Mucosa of gallbladder (tissue), 1 donor: Measurements from ENCODE around the gene EPC1. TPM values are rescaled to one million over a fixed set of nuclear protein-coding genes. Genes with fewer than 3 reads are reported as not detected.

ENCODE experiments used
- DNase-seq: peaks from one replicate; pipeline ENCODE4 v3.0.0-alpha.2; 2020; ENCODE audit warnings: low spot score
- total RNA-seq: library from RNA; stranded (reverse); gene quantifications from one replicate; pipeline ENCODE4 v1.2.1, GENCODE V29; 2021
- donor health status: DM: no; HTN: no; CAD: no.

The EPC1 gene
- total RNA-seq, 1 donor from 2014 or later, result 39.2 TPM

- DNase-seq, result no peak
These were observed 14.6 kb downstream of the EPC1 start for GRCh38 chr10:32332299-32332750.

DNA sequence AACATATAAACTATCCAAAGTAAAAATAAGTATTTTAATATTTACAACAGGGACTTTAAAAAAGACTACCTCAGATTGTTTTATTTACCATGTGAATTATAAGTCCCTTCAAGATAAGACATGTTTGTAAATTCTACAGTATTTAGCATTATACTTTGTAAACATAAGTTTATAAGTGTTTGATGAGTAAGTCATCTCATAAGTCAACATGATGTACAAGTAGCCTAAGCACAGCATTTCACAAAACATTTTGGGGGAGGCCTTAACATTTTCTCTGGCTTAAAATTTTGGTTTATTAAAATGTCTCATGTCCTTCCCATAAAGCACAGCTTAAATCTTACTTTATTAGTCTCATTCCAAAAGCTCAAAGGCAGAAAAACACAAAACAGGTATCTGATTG lies 15.4 kb downstream of the EPC1 start:
- DNase-seq, result no peak

- no peak for DNase-seq
These were observed 16.7 kb downstream of the EPC1 start for GRCh38 chr10:32330214-32330613.

GRCh38 chr10:32329061-32329460 lies 17.9 kb downstream of the EPC1 start:
- no peak for DNase-seq

- DNase-seq, result no peak
These were observed 18.5 kb downstream of the EPC1 start for GRCh38 chr10:32328499-32328898.

DNA sequence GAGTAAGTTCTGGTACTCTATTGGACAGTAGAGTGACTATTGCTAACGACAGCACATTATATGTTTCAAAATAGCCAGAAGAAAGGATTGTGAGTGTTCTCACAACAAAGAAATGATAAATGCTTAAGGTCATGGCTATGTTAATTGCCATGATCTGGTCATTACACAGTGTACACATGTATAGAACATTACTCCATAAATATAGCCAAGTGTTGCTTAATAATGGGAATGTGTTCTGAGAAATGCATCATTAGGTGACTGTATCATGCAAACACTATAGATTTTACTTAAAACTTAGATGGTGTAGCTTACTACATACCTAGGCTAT lies 19.6 kb downstream of the EPC1 start:
- no peak for DNase-seq

DNA sequence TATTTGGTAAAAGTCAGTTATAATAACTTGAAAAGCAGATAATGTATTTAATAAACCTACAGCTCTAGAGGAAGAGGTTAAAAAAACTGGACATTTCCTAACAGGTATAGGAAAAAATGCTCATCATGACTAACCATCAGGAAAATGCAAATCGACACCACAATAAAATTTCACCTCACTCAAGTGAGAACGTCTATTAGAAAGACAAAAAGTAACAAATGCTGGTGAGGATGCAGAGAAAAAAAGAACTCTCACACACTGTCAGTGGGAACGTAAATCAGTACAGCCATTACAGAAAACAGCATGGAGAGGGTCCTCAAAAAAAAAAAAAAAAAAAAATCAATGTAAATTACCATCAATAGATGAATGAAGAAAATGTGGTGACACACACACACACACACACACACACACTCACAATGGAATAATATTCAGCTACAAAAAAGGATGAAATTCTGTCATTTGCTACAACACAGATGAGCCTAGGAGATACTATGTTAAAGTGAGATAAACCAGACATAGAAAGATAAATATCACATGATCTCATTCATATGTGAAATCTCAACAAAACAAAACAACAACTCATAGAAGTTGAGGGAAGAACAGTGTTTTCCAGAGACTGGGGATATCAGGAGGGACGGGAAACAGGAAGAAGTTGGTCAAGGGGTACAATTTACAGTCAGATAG lies 20.1 kb downstream of the EPC1 start:
- DNase-seq, result no peak

GRCh38 chr10:32326119-32326518 lies 20.8 kb downstream of the EPC1 start:
- DNase-seq, result no peak

- no peak for DNase-seq
These were observed 23.9 kb downstream of the EPC1 start for GRCh38 chr10:32323051-32323450.

- no peak for DNase-seq
These were observed 25.8 kb downstream of the EPC1 start for GRCh38 chr10:32321016-32321631.

DNA sequence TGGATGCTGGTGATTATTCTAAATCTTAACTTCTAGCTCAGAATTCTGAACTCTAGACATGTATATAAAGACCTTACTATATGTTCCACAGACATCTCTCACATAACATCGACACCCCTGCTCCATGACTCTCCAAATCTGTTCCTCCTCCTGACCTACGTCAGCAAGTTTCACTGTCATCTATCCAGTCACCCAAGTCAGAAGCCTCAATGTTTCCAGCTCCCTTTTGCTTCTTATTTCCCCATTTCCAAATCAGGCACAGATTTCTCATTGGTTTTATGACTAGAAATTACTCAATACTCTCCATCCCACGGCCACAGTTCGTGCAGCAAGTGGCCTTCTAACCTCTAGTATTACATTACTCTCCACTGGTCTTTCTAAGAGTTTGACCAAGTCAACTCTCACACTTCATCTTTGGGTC lies 28.5 kb downstream of the EPC1 start:
- DNase-seq, result no peak

DNA sequence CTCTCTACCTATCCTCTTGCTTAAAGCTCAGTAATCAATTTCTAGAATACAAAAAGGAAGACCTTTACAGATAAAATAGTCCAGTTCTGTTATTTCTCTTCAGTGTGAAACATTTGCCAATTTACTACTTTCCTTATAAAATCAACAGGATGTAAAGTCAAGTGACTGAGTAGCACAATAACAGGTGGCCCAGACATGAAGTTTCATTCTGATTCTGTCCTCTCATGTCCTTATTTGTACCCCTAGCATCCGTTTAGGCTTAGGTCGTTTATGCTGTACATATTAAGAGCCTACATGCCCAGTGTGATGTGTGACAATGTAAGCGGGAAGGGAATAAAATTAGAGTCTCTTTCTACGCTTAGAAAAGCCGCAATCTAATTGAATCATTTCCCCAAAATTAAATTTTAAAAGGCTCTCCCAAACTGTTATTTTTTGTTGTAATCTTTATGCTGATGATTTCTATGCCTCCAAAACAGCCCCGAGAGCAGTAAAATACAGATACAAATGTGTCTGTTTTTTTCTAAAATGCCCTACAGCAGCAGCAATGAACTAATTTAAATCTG lies 29.1 kb downstream of the EPC1 start:
- no peak for DNase-seq

GRCh38 chr10:32315424-32315823 lies 31.5 kb downstream of the EPC1 start:
- no peak for DNase-seq

DNA sequence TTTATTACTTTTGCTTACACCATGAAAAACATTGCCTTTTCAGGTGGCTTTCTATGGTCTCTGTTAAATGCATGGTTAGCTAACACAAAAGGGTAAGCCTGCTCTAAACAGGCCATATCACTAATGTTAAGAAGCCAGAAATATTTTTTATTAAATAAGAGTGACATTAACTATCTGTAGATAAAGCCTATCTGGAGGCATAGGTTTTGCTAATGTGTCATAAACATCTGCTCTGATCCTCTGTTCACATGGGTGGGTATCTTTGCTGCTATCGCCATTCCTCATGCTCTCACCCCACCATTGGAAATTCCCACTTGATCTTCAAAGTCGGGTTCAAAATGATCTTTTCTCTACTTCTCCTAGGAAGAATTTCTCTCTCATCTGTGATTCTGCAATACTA lies 32.4 kb downstream of the EPC1 start:
- DNase-seq, result no peak

- no peak for DNase-seq
These were observed 38.8 kb downstream of the EPC1 start for GRCh38 chr10:32308027-32308603.

DNA sequence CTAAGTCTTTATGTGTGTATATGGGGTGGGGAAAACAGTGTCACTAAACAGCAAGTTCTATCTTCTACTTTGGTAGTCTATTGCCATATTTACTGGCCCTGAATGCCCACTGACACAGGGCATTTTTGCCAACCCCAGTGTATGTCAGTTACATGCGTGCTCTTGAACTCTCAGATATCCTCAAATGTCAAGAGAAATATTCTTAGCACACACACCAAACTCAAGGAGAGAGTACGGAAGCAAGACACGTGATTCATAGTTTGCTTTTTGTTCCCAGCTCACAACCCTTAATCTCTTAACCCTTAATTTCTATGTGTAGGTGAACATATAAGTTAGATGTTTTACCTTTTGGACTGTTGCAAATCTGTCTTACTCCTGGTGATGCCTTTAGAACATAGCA lies 39.3 kb downstream of the EPC1 start:
- no peak for DNase-seq

DNA sequence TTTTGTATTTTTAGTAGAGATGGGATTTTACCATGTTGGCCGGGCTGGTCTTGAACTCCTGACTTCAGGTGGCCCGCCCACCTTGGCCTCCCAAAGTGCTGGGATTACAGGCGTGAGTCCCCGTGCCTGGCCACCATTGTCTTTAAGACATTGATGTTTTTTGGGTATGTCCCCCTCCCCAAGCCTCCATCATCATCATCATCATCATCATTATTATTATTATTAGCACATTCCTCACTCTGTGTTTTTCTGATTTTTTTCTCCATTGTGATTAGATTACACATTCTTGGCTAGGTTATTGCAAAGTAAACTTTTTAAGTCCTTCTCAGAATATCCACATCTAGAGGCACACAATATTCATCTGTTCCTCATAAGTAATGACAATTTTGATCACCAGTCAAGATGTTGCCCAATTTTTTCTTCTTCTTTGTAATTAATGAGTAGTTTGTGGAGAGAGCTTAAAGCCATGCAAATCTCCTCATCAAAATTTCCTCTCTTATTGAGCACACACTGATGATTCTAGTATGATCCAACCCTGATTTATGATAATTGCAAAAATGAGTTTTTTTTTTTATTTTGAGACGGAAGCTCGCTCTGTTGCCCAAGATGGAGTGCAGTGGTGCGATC lies 47.5 kb downstream of the EPC1 start:
- DNase-seq, result no peak

DNA sequence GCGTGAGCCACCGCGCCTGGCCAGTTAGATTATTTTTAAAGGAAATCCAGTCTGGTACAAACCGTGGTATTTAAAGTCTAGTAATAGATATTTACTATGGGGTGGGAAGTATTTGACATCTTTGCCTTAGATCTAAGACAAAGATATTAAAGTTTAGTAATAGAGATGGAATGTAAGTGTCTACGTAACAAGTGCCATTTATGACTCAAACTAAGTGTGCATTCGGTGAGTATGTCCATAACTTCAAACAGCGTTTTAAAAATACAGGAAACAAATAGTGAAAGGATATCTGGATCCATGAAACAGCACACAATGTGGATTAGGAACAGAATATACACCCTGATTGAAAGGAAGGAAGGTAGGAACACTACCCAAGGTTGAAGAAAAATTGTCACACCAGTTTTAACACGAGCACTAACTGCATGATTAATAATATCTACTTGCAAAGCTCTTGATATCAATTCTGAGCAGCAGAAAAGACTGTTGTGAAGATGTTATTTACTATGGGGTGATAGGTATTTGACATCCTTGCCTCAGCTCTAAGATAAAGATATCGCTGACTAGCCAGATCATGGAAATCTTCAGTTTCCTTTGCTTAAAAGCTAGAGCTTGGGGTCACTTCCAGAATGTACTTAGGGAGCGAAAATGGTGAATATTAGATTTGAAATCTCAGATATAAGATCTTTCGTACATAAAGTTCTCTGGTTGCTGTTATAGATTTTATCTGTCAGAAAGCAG lies 48.7 kb downstream of the EPC1 start:
- DNase-seq, result no peak

- no peak for DNase-seq
These were observed 51.9 kb downstream of the EPC1 start for GRCh38 chr10:32295027-32295426.

GRCh38 chr10:32293581-32293980 lies 53.4 kb downstream of the EPC1 start:
- DNase-seq, result no peak

- DNase-seq, result no peak
These were observed 67.2 kb downstream of the EPC1 start for GRCh38 chr10:32279795-32280194.

- DNase-seq, result no peak
These were observed 73.6 kb downstream of the EPC1 start for GRCh38 chr10:32273336-32273735.
